Loucy (cell line): ENCODE measurements around the gene MYCT1.

Experiments
- CTCF ChIP-seq: fragments of 200-600 bp; sonication (generic); conservative IDR thresholded peaks from 2 replicates; pipeline ENCODE4 v1.5.1; 2014; ENCODE audit warnings: mild to moderate bottlenecking, antibody characterized with exemption, low read length
- EZH2phosphoT487 ChIP-seq: fragments of 200-600 bp; IDR thresholded peaks from 2 replicates; pipeline ENCODE4 v1.6.1; 2018; ENCODE audit warnings: antibody characterized with exemption, mild to moderate bottlenecking, moderate library complexity, borderline replicate concordance

DNA sequence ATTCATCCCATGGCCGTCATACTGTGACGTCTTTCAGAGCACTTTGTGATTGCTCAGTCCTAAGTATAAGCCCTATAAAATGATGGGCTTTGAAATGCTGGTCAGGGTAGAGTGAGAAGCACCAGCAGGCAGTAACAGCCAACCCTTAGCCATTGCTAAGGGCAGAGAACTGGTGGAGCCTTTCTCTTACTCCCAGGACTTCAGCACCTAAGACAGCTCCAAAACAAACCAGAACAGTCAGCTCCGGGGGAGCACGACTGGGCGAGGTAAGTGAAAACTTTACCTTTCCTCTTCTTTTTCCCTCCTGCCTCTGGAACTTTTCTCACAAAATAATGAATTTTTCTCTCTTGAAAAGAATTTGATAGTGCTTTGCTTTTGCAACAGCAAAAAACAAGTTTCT lies 53.0 kb downstream of the MYCT1 start, which contains the start of gene VIP:
- TF ChIP-seq CTCF (no peak), EZH2phosphoT487 (no peak)
